ENCODE data around the gene PHACTR4. TPM values are rescaled to one million over a fixed set of nuclear protein-coding genes. Genes with fewer than 3 reads are reported as not detected.
A peak's percentile ranks its signal among the peaks of the same experiment; 100 is the strongest.

Gene PHACTR4
- total and polyA plus RNA-seq, 2 of the 13 experiments (the other 11 are each of a cell fraction or from before 2014, with no cell fraction given): 13.9 to 17.1 TPM

GRCh38 chr1:28505406-28506187, 136.1 kb downstream of the PHACTR4 start, which contains the start of gene RCC1 (continued):
- TF ChIP-seq CEBPZ (IDR thresholded peaks at IDR 0.05; ENCODE audit: low read length) (no peak), ZSCAN5A (CRISPR knock-in tag; IDR thresholded peaks at IDR 0.05; ENCODE audit: borderline replicate concordance) (peak; percentile 8; the same call in 1 of the 2 replicates), STAT6 (CRISPR knock-in tag; IDR thresholded peaks at IDR 0.05; ENCODE audit: borderline replicate concordance) (no peak), AKAP8 (CRISPR knock-in tag; IDR thresholded peaks at IDR 0.05) (peak; percentile 68; the same call in 1 of the 2 replicates), POLR2AphosphoS5 (IDR thresholded peaks at IDR 0.05; ENCODE audit: low read depth, low read length) (peak; percentile 100), ATF1 (CRISPR knock-in tag; IDR thresholded peaks at IDR 0.05) (no peak), ZNF556 (CRISPR knock-in tag; IDR thresholded peaks at IDR 0.05; ENCODE audit: borderline replicate concordance) (0 out of 2 replicates have a peak, but pooled peaks have one; percentile 41), TGIF2 (CRISPR knock-in tag; IDR thresholded peaks at IDR 0.05) (peak; percentile 73), MATR3 (CRISPR knock-in tag; IDR thresholded peaks at IDR 0.05) (no peak), EEA1 (CRISPR knock-in tag; IDR thresholded peaks at IDR 0.05; ENCODE audit: borderline replicate concordance) (0 out of 2 replicates have a peak, but pooled peaks have one; percentile 47), IRF1 (CRISPR knock-in tag; IDR thresholded peaks at IDR 0.05; ENCODE audit: low read depth) (no peak), ZBTB21 (CRISPR knock-in tag; IDR thresholded peaks at IDR 0.05) (0 out of 2 replicates have a peak, but pooled peaks have one; percentile 33), NONO (IDR thresholded peaks at IDR 0.05) (no peak), NONO (CRISPR knock-in tag; conservative IDR thresholded peaks at IDR 0.05) (0 out of 2 replicates have a peak, but pooled peaks have one; percentile 34), AFF4 (CRISPR knock-in tag; IDR thresholded peaks at IDR 0.05) (peak; percentile 97), POLR2A (IDR thresholded peaks at IDR 0.05; ENCODE audit: insufficient read depth in 1 of 2, low read depth in 2 of 2, low read length in 2 of 2) (peak; percentile 98 to 100), PHF21A (CRISPR knock-in tag; IDR thresholded peaks at IDR 0.05) (0 out of 2 replicates have a peak, but pooled peaks have one; percentile 26)
